Neural progenitor cell (in vitro differentiated cells): Measurements from ENCODE around the gene NXT1. TPM values are rescaled to one million over a fixed set of nuclear protein-coding genes. Genes with fewer than 3 reads are reported as not detected.

ENCODE experiments used
- DNase-seq: peaks from one replicate; pipeline ENCODE4 v3.0.0-alpha.2; 2016; ENCODE audit warnings: low spot score
- H2AFZ ChIP-seq: fragments of 200-600 bp; sonication (generic); replicated peaks from 2 replicates; pipeline ENCODE4 v1.6.1; 2016; ENCODE audit warnings: antibody characterized with exemption
- H3F3A ChIP-seq: fragments of 200-600 bp; sonication (generic); 2 replicates; pipeline ENCODE4 v1.6.1; 2016; ENCODE audit warnings: antibody characterized with exemption, low read depth
- H3K27ac ChIP-seq: fragments of 200-600 bp; sonication (generic); 2 replicates; pipeline ENCODE4 v1.5.1; 2016; ENCODE audit warnings: mild to moderate bottlenecking
- H3K27me3 ChIP-seq: fragments of 200-600 bp; sonication (generic); 2 replicates; pipeline ENCODE4 v1.6.1; 2016; ENCODE audit warnings: mild to moderate bottlenecking, moderate library complexity
- H3K36me3 ChIP-seq: fragments of 200-600 bp; sonication (generic); 2 replicates; pipeline ENCODE4 v1.5.1; 2016
- H3K4me1 ChIP-seq: fragments of 200-600 bp; sonication (generic); 2 replicates; pipeline ENCODE4 v1.6.1; 2016; ENCODE audit warnings: mixed run types
- H3K4me2 ChIP-seq: fragments of 200-600 bp; sonication (generic); 2 replicates; pipeline ENCODE4 v1.6.1; 2016
- H3K4me3 ChIP-seq: fragments of 200-600 bp; sonication (generic); 2 replicates; pipeline ENCODE4 v1.5.1; 2016
- H3K79me2 ChIP-seq: fragments of 200-600 bp; sonication (generic); 2 replicates; pipeline ENCODE4 v1.6.1; 2016; ENCODE audit warnings: low read depth
- H3K9ac ChIP-seq: fragments of 200-600 bp; sonication (generic); 2 replicates; pipeline ENCODE4 v1.6.1; 2016
- H3K9me3 ChIP-seq: fragments of 200-600 bp; sonication (generic); 2 replicates; pipeline ENCODE4 v1.5.1; 2016; ENCODE audit warnings: low read depth
- H4K20me1 ChIP-seq: fragments of 200-600 bp; sonication (generic); 2 replicates; pipeline ENCODE4 v1.6.1; 2016; ENCODE audit warnings: low read depth
- H3K27ac Mint-ChIP-seq: 3 replicates; pipeline ENCODE4 v1.8.0; 2021; ENCODE audit warnings: mixed read lengths
- H3K27me3 Mint-ChIP-seq: 2 replicates; pipeline ENCODE4 v1.8.0; 2022; ENCODE audit warnings: low read depth, mild to moderate bottlenecking, inconsistent platforms, moderate library complexity, mixed read lengths; ENCODE audit not compliant: insufficient read depth
- H3K36me3 Mint-ChIP-seq: 3 replicates; pipeline ENCODE4 v1.8.0; 2021; ENCODE audit warnings: mixed read lengths
- H3K4me1 Mint-ChIP-seq: 3 replicates; pipeline ENCODE4 v1.8.0; 2021; ENCODE audit warnings: mixed read lengths
- H3K4me3 Mint-ChIP-seq: 3 replicates; pipeline ENCODE4 v1.8.0; 2021; ENCODE audit warnings: mild to moderate bottlenecking, moderate library complexity, mixed read lengths
- H3K9me3 Mint-ChIP-seq: 3 replicates; pipeline ENCODE4 v1.8.0; 2020; ENCODE audit warnings: mixed read lengths
- CTCF ChIP-seq: fragments of 200-600 bp; sonication (generic); IDR thresholded peaks from 2 replicates; pipeline ENCODE4 v1.5.1; 2017; ENCODE audit warnings: antibody characterized with exemption, mild to moderate bottlenecking
- EZH2 ChIP-seq: fragments of 200-600 bp; sonication (generic); IDR thresholded peaks from 2 replicates; pipeline ENCODE4 v1.6.1; 2017; ENCODE audit warnings: antibody characterized with exemption, mild to moderate bottlenecking, moderate library complexity
- EZH2phosphoT487 ChIP-seq: fragments of 200-600 bp; sonication (generic); IDR thresholded peaks from 2 replicates; pipeline ENCODE4 v1.6.1; 2017; ENCODE audit warnings: antibody characterized with exemption
- total RNA-seq: library from RNA; depleted of rRNA; stranded (reverse); fragments of >200 nt; gene quantifications from 2 replicates; pipeline ENCODE4 v1.2.3, GENCODE V29; 2015; ENCODE audit warnings: low replicate concordance

NXT1 gene
- total RNA-seq, 1 donor from 2014 or later, result 14.6 TPM

DNA sequence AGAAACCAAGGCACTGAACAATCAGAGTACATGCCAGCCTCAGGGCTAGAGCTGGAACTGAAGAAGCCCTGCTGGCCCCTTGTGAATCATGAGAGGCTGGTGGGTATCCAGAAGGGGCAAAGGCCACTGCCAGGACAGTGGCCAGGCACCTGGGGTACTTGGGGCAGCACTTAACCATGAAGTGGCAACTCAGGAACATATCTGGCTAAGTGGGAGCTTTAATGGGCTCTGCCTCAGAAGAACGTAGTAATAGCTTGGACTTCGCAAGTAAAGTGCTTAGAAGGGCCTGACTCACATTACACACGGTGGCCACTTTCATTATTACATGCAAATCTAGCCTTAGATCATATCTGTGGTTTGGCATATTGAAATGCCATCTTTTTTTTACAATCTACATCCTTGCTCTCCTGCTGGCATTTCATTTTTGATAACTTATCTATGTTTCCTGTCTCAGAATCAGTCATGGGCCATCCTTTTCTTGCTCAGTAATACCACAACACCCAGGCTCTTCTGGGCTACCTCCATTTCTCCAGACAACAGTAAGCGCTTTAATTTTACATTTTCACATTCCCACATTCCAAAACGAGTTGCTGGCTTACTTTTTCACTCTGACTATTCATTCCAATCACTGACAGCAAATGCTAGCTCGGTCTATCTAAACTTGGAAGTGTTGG, 49.1 kb downstream of the NXT1 start:
- H3K4me1 Mint-ChIP-seq, result no peaks in the 10 kb centered on the region
- Histone ChIP-seq H4K20me1 (peaks cover 40% of the 10 kb centered on the region), H3K9me3 (no peaks in the 10 kb centered on the region), H3K4me3 (no peak overlapping the region), H3K79me2 (peaks cover 37% of the 10 kb centered on the region), H3K27me3 (no peaks in the 10 kb centered on the region), H3K36me3 (no peaks in the 10 kb centered on the region), H3K4me1 (no peaks in the 10 kb centered on the region), H3F3A (no peaks in the 10 kb centered on the region), H2AFZ (no peak overlapping the region), H3K4me2 (no peak overlapping the region), H3K9ac (no peak overlapping the region), H3K27ac (no peak overlapping the region)
- no peak overlapping the region for H3K27ac Mint-ChIP-seq
- no peaks in the 10 kb centered on the region for H3K27me3 Mint-ChIP-seq
- no peaks in the 10 kb centered on the region for H3K9me3 Mint-ChIP-seq
- H3K36me3 Mint-ChIP-seq, result peaks cover 6% of the 10 kb centered on the region
- no peak for TF ChIP-seq EZH2phosphoT487
- TF ChIP-seq EZH2, result no peak
- no peak for TF ChIP-seq CTCF
- no peak for DNase-seq
- H3K4me3 Mint-ChIP-seq, result no peak overlapping the region

DNA sequence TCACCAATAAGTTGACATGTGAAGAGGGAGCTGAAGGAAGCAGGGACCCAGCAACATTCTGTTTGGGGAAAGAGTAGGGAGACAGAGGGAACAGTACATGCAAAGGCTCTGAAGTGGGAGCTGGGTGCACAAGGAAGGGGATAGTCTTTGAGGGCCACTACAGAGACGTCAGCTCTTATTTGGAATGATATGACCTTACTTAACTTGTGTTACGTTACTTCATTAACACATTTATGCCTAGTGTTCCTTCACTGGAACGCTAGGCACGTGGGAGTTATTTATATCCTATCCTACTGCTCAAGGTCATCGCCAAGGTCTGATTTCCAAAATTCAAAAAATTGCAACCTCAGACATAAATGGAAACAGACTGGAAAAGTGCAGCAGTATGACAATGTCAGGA, 50.5 kb downstream of the NXT1 start:
- Histone ChIP-seq H2AFZ (no peak overlapping the region), H3K4me1 (no peaks in the 10 kb centered on the region), H4K20me1 (peaks cover 44% of the 10 kb centered on the region), H3K9ac (no peak overlapping the region), H3K36me3 (no peaks in the 10 kb centered on the region), H3K27ac (no peak overlapping the region), H3K79me2 (peaks cover 51% of the 10 kb centered on the region), H3K9me3 (no peaks in the 10 kb centered on the region), H3K27me3 (no peaks in the 10 kb centered on the region), H3F3A (no peaks in the 10 kb centered on the region), H3K4me3 (no peak overlapping the region), H3K4me2 (no peak overlapping the region)
- Mint-ChIP-seq H3K4me1 (no peaks in the 10 kb centered on the region), H3K36me3 (peaks cover 6% of the 10 kb centered on the region), H3K27ac (no peak overlapping the region), H3K4me3 (no peak overlapping the region), H3K27me3 (no peaks in the 10 kb centered on the region), H3K9me3 (no peaks in the 10 kb centered on the region)
- TF ChIP-seq EZH2phosphoT487, result no peak
- TF ChIP-seq EZH2, result no peak
- TF ChIP-seq CTCF, result no peak
- no peak for DNase-seq

DNA sequence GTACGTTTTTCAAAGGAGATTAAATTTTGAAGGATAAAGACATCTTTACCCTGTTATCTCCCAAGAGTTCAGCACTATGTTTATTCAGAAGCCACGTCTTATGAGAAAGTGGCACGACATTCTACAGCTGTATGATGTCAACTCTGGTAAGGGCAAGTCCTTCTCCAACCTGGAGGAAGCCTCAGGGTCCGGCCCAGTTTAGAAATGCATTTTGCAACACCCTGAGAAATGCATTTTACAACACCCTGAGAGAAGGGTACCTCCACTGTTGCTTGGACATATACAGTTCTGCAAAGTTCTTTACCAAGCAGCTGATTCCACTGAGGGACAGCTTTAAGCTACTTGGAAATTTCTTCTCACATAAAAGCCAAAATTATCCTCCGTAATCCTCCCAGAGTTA, 53.2 kb downstream of the NXT1 start:
- peaks cover 16% of the 10 kb centered on the region for H3K36me3 Mint-ChIP-seq
- H3K27ac Mint-ChIP-seq, result no peak overlapping the region
- H3K4me2 ChIP-seq, result no peak overlapping the region
- no peaks in the 10 kb centered on the region for H3K4me1 ChIP-seq
- no peak overlapping the region for H3K27ac ChIP-seq
- no peak overlapping the region for H3K9ac ChIP-seq
- no peak for DNase-seq
- no peaks in the 10 kb centered on the region for H3K36me3 ChIP-seq
- no peaks in the 10 kb centered on the region for H3K9me3 ChIP-seq
- H4K20me1 ChIP-seq, result peaks cover 53% of the 10 kb centered on the region
- TF ChIP-seq CTCF (no peak), EZH2phosphoT487 (no peak), EZH2 (no peak)
- no peaks in the 10 kb centered on the region for H3K9me3 Mint-ChIP-seq
- H2AFZ ChIP-seq, result no peak overlapping the region
- H3F3A ChIP-seq, result no peaks in the 10 kb centered on the region
- no peaks in the 10 kb centered on the region for H3K4me1 Mint-ChIP-seq
- no peaks in the 10 kb centered on the region for H3K27me3 ChIP-seq
- H3K27me3 Mint-ChIP-seq, result no peaks in the 10 kb centered on the region
- no peak overlapping the region for H3K4me3 ChIP-seq
- H3K4me3 Mint-ChIP-seq, result no peak overlapping the region
- H3K79me2 ChIP-seq, result peaks cover 70% of the 10 kb centered on the region
